ENCODE data around the gene GPC6. TPM values are rescaled to one million over a fixed set of nuclear protein-coding genes. Genes with fewer than 3 reads are reported as not detected.

Gene GPC6
- total RNA-seq, 4 donors from 2014 or later, result 2.7 to 5.7 (median 4.4) TPM

GRCh38 chr13:94120878-94121277 lies 894.3 kb downstream of the GPC6 start:
- no peak overlapping the region for H3K4me3 ChIP-seq
- no peaks in the 10 kb centered on the region for H3K4me1 ChIP-seq
- no peak for DNase-seq (ENCODE audit: low spot score in 2 of 2)
- WGBS, result 80% methylated on average over 2 of the region's 2 CpGs
- H3K36me3 ChIP-seq, result no peaks in the 10 kb centered on the region
- no peaks in the 10 kb centered on the region for H3K27me3 ChIP-seq
- TF ChIP-seq EP300 (IDR thresholded peaks at IDR 0.05) (no peak), CTCF (IDR thresholded peaks at IDR 0.05) (no peak), POLR2A (IDR thresholded peaks at IDR 0.05) (no peak), POLR2AphosphoS5 (IDR thresholded peaks at IDR 0.05) (no peak)
- no peak overlapping the region for H3K27ac ChIP-seq
- H3K9me3 ChIP-seq, result no peaks in the 10 kb centered on the region

- 80% methylated on average over 1 of the region's 1 CpG for WGBS
- TF ChIP-seq POLR2A (IDR thresholded peaks at IDR 0.05) (no peak), POLR2AphosphoS5 (IDR thresholded peaks at IDR 0.05) (no peak), CTCF (IDR thresholded peaks at IDR 0.05) (no peak)
These were observed 895.1 kb downstream of the GPC6 start for GRCh38 chr13:94121686-94122085.

GRCh38 chr13:94122300-94122915 lies 895.8 kb downstream of the GPC6 start:
- TF ChIP-seq CTCF (IDR thresholded peaks at IDR 0.05) (no peak), EP300 (IDR thresholded peaks at IDR 0.05) (no peak), POLR2A (IDR thresholded peaks at IDR 0.05) (no peak), POLR2AphosphoS5 (IDR thresholded peaks at IDR 0.05) (no peak)
- H3K27ac ChIP-seq, result no peak overlapping the region
- no peak for DNase-seq (ENCODE audit: low spot score in 2 of 2)
- H3K36me3 ChIP-seq, result no peaks in the 10 kb centered on the region
- H3K9me3 ChIP-seq, result no peaks in the 10 kb centered on the region
- WGBS, result 64% methylated on average over 4 of the region's 4 CpGs
- H3K4me3 ChIP-seq, result no peak overlapping the region
- no peaks in the 10 kb centered on the region for H3K4me1 ChIP-seq
- no peaks in the 10 kb centered on the region for H3K27me3 ChIP-seq

More at GRCh38 chr13:94121686-94122085, 895.1 kb downstream of the GPC6 start:
- H3K4me1 ChIP-seq, result no peaks in the 10 kb centered on the region
- no peak for DNase-seq (ENCODE audit: low spot score in 2 of 2)
- H3K27ac ChIP-seq, result no peak overlapping the region
- H3K9me3 ChIP-seq, result no peaks in the 10 kb centered on the region
- H3K36me3 ChIP-seq, result no peaks in the 10 kb centered on the region
- no peaks in the 10 kb centered on the region for H3K27me3 ChIP-seq
- no peak overlapping the region for H3K4me3 ChIP-seq

- no peaks in the 10 kb centered on the region for H3K4me1 ChIP-seq
- H3K9me3 ChIP-seq, result no peaks in the 10 kb centered on the region
- WGBS, result 86% methylated on average over 1 of the region's 1 CpG
- H3K4me3 ChIP-seq, result no peak overlapping the region
- H3K36me3 ChIP-seq, result no peaks in the 10 kb centered on the region
- TF ChIP-seq EP300 (IDR thresholded peaks at IDR 0.05), result no peak
- H3K27me3 ChIP-seq, result no peaks in the 10 kb centered on the region
- H3K27ac ChIP-seq, result no peak overlapping the region
- DNase-seq (ENCODE audit: low spot score in 2 of 2), result no peak
These were observed 897.0 kb downstream of the GPC6 start for GRCh38 chr13:94123557-94123956.

GRCh38 chr13:94128430-94128829 lies 901.8 kb downstream of the GPC6 start:
- Histone ChIP-seq H3K36me3 (no peaks in the 10 kb centered on the region), H3K4me3 (no peak overlapping the region), H3K27ac (no peak overlapping the region), H3K9me3 (no peaks in the 10 kb centered on the region), H3K4me1 (no peaks in the 10 kb centered on the region), H3K27me3 (no peaks in the 10 kb centered on the region)
- TF ChIP-seq EP300 (IDR thresholded peaks at IDR 0.05) (no peak), CTCF (IDR thresholded peaks at IDR 0.05) (no peak), POLR2AphosphoS5 (IDR thresholded peaks at IDR 0.05) (no peak), POLR2A (IDR thresholded peaks at IDR 0.05) (no peak)
- WGBS, result 60% methylated on average over 4 of the region's 4 CpGs
- peak in 1 of 2 donors; percentile 59 for DNase-seq (ENCODE audit: low spot score in 2 of 2)

GRCh38 chr13:94129490-94129894 lies 902.9 kb downstream of the GPC6 start:
- Histone ChIP-seq H3K27ac (no peak overlapping the region), H3K4me1 (no peaks in the 10 kb centered on the region), H3K4me3 (no peak overlapping the region), H3K27me3 (no peaks in the 10 kb centered on the region), H3K36me3 (no peaks in the 10 kb centered on the region), H3K9me3 (no peaks in the 10 kb centered on the region)
- no peak for DNase-seq (ENCODE audit: low spot score in 2 of 2)
- TF ChIP-seq POLR2A (IDR thresholded peaks at IDR 0.05) (no peak), POLR2AphosphoS5 (IDR thresholded peaks at IDR 0.05) (no peak), EP300 (IDR thresholded peaks at IDR 0.05) (no peak), CTCF (IDR thresholded peaks at IDR 0.05) (no peak)
- 100% methylated on average over 2 of the region's 2 CpGs for WGBS

Data from suprapubic skin (tissue), 4 donors.